Measurements from ENCODE around the gene TOB2.

The TOB2 gene

DNA sequence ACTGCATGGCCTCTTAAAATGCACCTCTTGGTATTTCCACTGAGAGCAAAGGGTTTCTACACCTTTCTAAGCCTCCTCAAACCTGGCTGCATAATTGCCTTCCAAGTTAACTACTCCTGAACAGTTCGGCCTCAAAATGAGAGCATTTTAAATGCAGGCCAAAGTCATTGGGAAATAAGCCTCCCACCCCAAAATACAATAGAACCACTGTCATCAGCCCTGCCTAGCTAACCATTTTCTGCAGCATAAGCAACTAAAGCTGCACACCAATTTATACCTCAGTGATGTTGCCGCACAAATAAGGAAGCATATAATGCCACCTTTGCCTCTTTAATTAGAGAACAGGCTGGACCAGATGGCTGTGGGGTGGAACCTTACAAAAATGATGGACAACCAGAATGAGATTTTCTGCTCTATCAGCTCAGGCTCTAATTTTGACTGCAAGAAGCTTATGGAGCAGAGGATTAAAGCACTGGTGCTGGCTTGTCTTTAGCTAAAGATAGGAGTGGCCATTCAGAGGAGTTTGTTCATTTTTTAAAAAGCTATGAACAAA is 4.3 kb downstream of the TOB2 start:
- TF ChIP-seq CTCF (IDR thresholded peaks at IDR 0.05), result no peak

DNA sequence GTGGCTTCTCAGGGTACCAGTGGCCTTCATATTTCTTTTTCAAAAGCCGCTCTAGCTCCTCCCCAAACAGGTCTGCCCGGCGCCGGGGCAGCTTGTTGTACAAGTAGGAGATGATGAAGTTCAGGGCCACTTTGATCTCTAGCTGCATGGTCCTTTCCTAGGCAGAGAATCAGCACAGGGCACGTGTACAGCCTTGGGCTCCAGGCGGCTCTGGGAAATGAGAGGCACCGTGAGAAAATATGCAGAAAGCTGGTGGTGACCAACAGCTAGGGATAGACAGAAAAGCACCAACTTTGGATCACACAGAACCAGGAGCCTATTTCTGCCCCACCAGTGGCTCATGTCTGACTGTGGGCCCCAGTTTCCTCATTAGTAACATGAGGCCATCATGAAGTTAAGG is 9.4 kb downstream of the TOB2 start:
- TF ChIP-seq CTCF (IDR thresholded peaks at IDR 0.05), result no peak

- no peak for TF ChIP-seq CTCF (IDR thresholded peaks at IDR 0.05)
Observed at GRCh38 chr22:41436322-41437113, 10.1 kb downstream of the TOB2 start.

DNA sequence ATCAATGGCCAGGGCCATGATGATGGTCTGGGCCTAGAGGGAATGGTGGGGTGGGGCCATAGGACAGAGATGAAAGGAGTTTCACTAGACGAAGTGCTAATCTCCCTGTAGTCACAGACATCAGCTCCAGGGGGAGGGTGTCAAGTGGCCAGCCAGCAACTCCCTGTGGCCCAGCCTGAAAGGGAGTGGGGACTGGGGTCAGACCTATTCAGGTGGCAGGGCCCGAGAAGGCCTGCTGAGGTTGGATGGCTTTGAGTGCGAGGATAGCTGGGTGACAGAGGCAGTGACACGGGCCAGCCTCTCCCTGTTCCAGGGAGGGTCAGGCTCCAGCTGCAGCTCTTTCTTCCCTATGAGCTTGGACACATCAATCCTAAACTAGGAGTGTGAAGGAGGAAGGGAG is 11.0 kb downstream of the TOB2 start:
- TF ChIP-seq CTCF (IDR thresholded peaks at IDR 0.05), result no peak

DNA sequence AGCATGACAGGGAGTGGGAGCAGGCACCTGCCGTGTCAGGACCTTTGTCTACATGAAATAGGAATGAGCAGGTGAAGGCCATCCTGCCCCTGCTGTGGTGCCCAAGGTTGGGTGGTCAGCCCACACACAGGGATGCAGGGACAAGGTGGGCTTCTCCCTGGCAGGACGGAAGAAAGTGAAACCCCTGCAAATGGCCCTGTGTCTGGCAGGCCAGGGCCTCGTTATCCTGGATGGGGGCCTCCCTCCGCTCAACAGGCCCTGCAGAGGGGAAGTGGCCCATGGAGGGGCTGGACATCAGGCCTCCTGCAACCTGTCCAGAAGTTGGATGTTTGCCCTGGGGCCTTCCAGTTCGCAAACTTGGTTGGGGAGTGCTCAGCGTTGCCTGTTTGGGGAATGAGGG is 14.9 kb downstream of the TOB2 start:
- TF ChIP-seq CTCF (IDR thresholded peaks at IDR 0.05), result no peak

GRCh38 chr22:41429951-41430332 is 16.7 kb downstream of the TOB2 start:
- TF ChIP-seq CTCF (IDR thresholded peaks at IDR 0.05), result no peak

DNA sequence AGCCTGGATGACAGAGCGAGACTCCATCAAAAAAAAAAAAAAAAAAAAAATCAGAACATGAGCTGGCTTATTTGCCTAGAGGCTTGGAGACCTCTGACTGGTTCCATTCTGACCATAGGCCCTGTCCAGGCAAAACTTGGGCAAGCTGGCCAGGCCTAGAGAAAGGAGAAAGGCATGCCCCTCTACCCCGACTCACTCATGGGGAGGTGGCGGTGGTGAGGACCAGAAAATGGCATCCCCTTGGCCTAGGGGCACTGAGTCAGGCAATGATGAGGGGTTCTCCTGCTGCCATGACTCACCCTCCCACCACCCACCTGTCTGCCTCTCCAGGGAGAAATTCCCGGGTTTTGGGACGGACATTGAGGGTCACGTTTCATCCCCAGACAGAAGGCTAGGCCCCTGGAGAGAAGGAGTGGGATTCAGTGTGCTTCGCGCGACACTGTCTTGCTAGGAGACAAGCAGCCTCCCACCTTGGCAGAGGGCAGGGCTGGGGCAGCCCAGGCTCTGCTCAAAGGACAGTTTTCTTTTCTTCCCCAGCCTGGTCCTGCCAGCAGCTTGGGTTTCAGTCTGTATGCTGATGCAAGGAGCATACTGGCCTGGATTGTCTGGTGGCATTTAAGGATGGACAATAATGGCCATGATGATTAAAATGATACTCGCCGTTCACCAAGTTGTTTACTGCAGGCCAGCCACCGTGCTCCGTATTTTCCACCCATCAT is 17.2 kb downstream of the TOB2 start:
- TF ChIP-seq CTCF (IDR thresholded peaks at IDR 0.05), result no peak
